Measurements from ENCODE around the gene THBS4.

Gene THBS4

GRCh38 chr5:80048084-80048780 lies 13.1 kb downstream of the THBS4 start:
- DNase-seq (ENCODE audit: low read depth in 2 of 2), result no peak

GRCh38 chr5:80052464-80052863 lies 17.3 kb downstream of the THBS4 start:
- no peak for DNase-seq (ENCODE audit: low read depth in 2 of 2)

- DNase-seq (ENCODE audit: low read depth in 2 of 2), result no peak
Measured at GRCh38 chr5:80054682-80055081, 19.5 kb downstream of the THBS4 start.

GRCh38 chr5:80055491-80056170 lies 20.5 kb downstream of the THBS4 start:
- no peak for DNase-seq (ENCODE audit: low read depth in 2 of 2)

- no peak for DNase-seq (ENCODE audit: low read depth in 2 of 2)
Measured at GRCh38 chr5:80057099-80057498, 22.0 kb downstream of the THBS4 start.

- no peak for DNase-seq (ENCODE audit: low read depth in 2 of 2)
Measured at GRCh38 chr5:80057921-80058320, 22.8 kb downstream of the THBS4 start.

GRCh38 chr5:80059354-80059980 lies 24.3 kb downstream of the THBS4 start:
- DNase-seq (ENCODE audit: low read depth in 2 of 2), result no peak

- no peak for DNase-seq (ENCODE audit: low read depth in 2 of 2)
Measured at GRCh38 chr5:80060966-80061365, 25.8 kb downstream of the THBS4 start.

GRCh38 chr5:80061547-80061946 lies 26.4 kb downstream of the THBS4 start:
- DNase-seq (ENCODE audit: low read depth in 2 of 2), result no peak

GRCh38 chr5:80064124-80064523 lies 29.0 kb downstream of the THBS4 start:
- DNase-seq (ENCODE audit: low read depth in 2 of 2), result no peak

GRCh38 chr5:80067016-80067415 lies 31.9 kb downstream of the THBS4 start:
- no peak for DNase-seq (ENCODE audit: low read depth in 2 of 2)

GRCh38 chr5:80067531-80068245 lies 32.5 kb downstream of the THBS4 start:
- DNase-seq (ENCODE audit: low read depth in 2 of 2), result no peak

- DNase-seq (ENCODE audit: low read depth in 2 of 2), result no peak
Measured at GRCh38 chr5:80068246-80068636, 33.1 kb downstream of the THBS4 start.

GRCh38 chr5:80068775-80069174 lies 33.6 kb downstream of the THBS4 start:
- no peak for DNase-seq (ENCODE audit: low read depth in 2 of 2)

GRCh38 chr5:80069251-80069800 lies 34.2 kb downstream of the THBS4 start:
- no peak for DNase-seq (ENCODE audit: low read depth in 2 of 2)

- no peak for DNase-seq (ENCODE audit: low read depth in 2 of 2)
Measured at GRCh38 chr5:80069918-80070318, 34.8 kb downstream of the THBS4 start.

GRCh38 chr5:80070338-80071056 lies 35.3 kb downstream of the THBS4 start:
- DNase-seq (ENCODE audit: low read depth in 2 of 2), result no peak

GRCh38 chr5:80071510-80072021 lies 36.4 kb downstream of the THBS4 start:
- no peak for DNase-seq (ENCODE audit: low read depth in 2 of 2)

- DNase-seq (ENCODE audit: low read depth in 2 of 2), result no peak
Measured at GRCh38 chr5:80072103-80073073, 37.2 kb downstream of the THBS4 start.
